CD4-positive, alpha-beta T cell (primary cell): ENCODE data around the gene STARD5. TPM values are rescaled to one million over a fixed set of nuclear protein-coding genes. Genes with fewer than 3 reads are reported as not detected.

ENCODE experiments used
- ATAC-seq: fragments of 200-7000 bp; cut with Tn5 transposase; one replicate; pipeline ENCODE4 v1.10.0; 2022; ENCODE audit warnings: mild to moderate bottlenecking; ENCODE audit not compliant: poor library complexity
- CTCF ChIA-PET: fragments of 350-600 bp; sonication (Branson Sonifier 250); formaldehyde crosslinking; loops from one replicate; lab custom pipeline; 2021; ENCODE audit warnings: antibody characterized with exemption, inconsistent platforms; lab: Charles Lee
- POLR2A ChIA-PET: fragments of 350-600 bp; sonication (Branson Sonifier 250); formaldehyde crosslinking; loops from one replicate; lab custom pipeline; 2021; ENCODE audit warnings: antibody characterized with exemption, inconsistent platforms; lab: Charles Lee
- DNase-seq, 14 experiments: peaks; one replicate each; pipeline ENCODE4 v3.0.0-alpha.2; 2013 to 2020; ENCODE audit warnings: mixed read lengths in 2 of 14
- H3K27ac ChIP-seq, 2 donors: one replicate each; pipeline versions ENCODE4 v1.5.1 to v1.7.0; 2013; ENCODE audit warnings: low read length in 2 of 2, low read depth in 1 of 2, mild to moderate bottlenecking in 1 of 2
- H3K27me3 ChIP-seq, 2 experiments: 1 replicate in 1 of 2; 2 replicates in 1 of 2; pipeline versions ENCODE4 v1.6.1 to v1.7.0; 2013; ENCODE audit warnings: low read length in 2 of 2, control low read depth in 1 of 2, mild to moderate bottlenecking in 1 of 2, moderate library complexity in 1 of 2; ENCODE audit not compliant: insufficient read depth in 2 of 2, control insufficient read depth in 1 of 2
- H3K36me3 ChIP-seq: one replicate; pipeline ENCODE4 v1.6.1; 2013; ENCODE audit warnings: low read length, control low read depth; ENCODE audit not compliant: insufficient read depth
- H3K4me1 ChIP-seq: one replicate; pipeline ENCODE4 v1.6.1; 2013; ENCODE audit warnings: low read length, control low read depth; ENCODE audit not compliant: insufficient read depth
- H3K4me3 ChIP-seq: one replicate; pipeline ENCODE4 v1.5.1; 2013; ENCODE audit warnings: mild to moderate bottlenecking, low read length, moderate library complexity
- H3K9me3 ChIP-seq, 2 experiments: 1 replicate in 1 of 2; 2 replicates in 1 of 2; pipeline versions ENCODE4 v1.6.1 to v1.7.0; 2013; ENCODE audit warnings: low read length in 2 of 2, mild to moderate bottlenecking in 2 of 2, control low read depth in 1 of 2, moderate library complexity in 1 of 2; ENCODE audit not compliant: control insufficient read depth in 1 of 2, insufficient read depth in 1 of 2
- H3K27ac Mint-ChIP-seq: one replicate; pipeline ENCODE4 v1.8.0; 2020; ENCODE audit warnings: mixed read lengths
- H3K27me3 Mint-ChIP-seq: one replicate; pipeline ENCODE4 v1.8.0; 2021; ENCODE audit warnings: mixed read lengths
- H3K36me3 Mint-ChIP-seq: one replicate; pipeline ENCODE4 v1.8.0; 2021; ENCODE audit warnings: low read depth, mixed read lengths
- H3K4me1 Mint-ChIP-seq: one replicate; pipeline ENCODE4 v1.8.0; 2021; ENCODE audit warnings: low read depth, mixed read lengths
- H3K4me3 Mint-ChIP-seq: one replicate; pipeline ENCODE4 v1.8.0; 2020; ENCODE audit warnings: mild to moderate bottlenecking, mixed read lengths
- H3K9me3 Mint-ChIP-seq: one replicate; pipeline ENCODE4 v1.8.0; 2020; ENCODE audit warnings: mixed read lengths
- CTCF ChIP-seq: fragments of 200-600 bp; IDR thresholded peaks from one replicate; pipeline ENCODE4 v1.8.0; 2022; ENCODE audit warnings: antibody characterized with exemption, mild to moderate bottlenecking
- intact Hi-C, 2 experiments: fragments of 100-400 bp; cut with DNase I in 1 of 2; cut with micrococcal nuclease in 1 of 2; formaldehyde crosslinking; loops; one replicate each; pipeline versions ENCODE4 v1.15.1 to v1.9.0; 2023 to 2025; cut with DNase I, micrococcal nuclease
- total RNA-seq, 174 experiments: library from RNA in 2 of 174; stranded (reverse) in 2 of 174; gene quantifications; one replicate each; pipeline ENCODE4 v1.2.3 and lab custom pipeline; 2021 to 2026

The STARD5 gene
- total RNA-seq, 2 experiments from 2014 or later: 9.7 to 9.8 TPM

GRCh38 chr15:81343371-81343770 lies 19.4 kb upstream of the STARD5 start:
- Mint-ChIP-seq H3K27ac (no peak overlapping the region), H3K36me3 (no peaks in the 10 kb centered on the region), H3K9me3 (no peaks in the 10 kb centered on the region), H3K4me3 (no peak overlapping the region), H3K4me1 (no peaks in the 10 kb centered on the region), H3K27me3 (no peaks in the 10 kb centered on the region)
- Histone ChIP-seq H3K4me3 (no peak overlapping the region), H3K36me3 (no peaks in the 10 kb centered on the region), H3K27me3 (no peaks in the 10 kb centered on the region), H3K27ac (no peak overlapping the region), H3K4me1 (no peaks in the 10 kb centered on the region), H3K9me3 (no peaks in the 10 kb centered on the region)
- intact Hi-C loops: no loop called here
- ChIA-PET POLR2A (interaction anchor here (0.6 kb wide), 1 partner anchor 207 kb away, joined by 3 read pairs; no protein-coding TSS in a partner anchor), CTCF (interaction anchor here (1.1 kb wide), 1 partner anchor 23 kb away, joined by 3 read pairs; no protein-coding TSS in a partner anchor)
- TF ChIP-seq CTCF: no peak
- DNase-seq (no peak), ATAC-seq (no peak)

- ChIA-PET CTCF (interaction anchor here (2.1 kb wide), 1 partner anchor 75 kb away, joined by 7 read pairs; no protein-coding TSS in a partner anchor), POLR2A (no interaction called here)
- Histone ChIP-seq H3K4me3 (no peak overlapping the region), H3K27me3 (no peaks in the 10 kb centered on the region), H3K27ac (no peak overlapping the region), H3K9me3 (no peaks in the 10 kb centered on the region), H3K4me1 (no peaks in the 10 kb centered on the region), H3K36me3 (no peaks in the 10 kb centered on the region)
- H3K36me3 Mint-ChIP-seq: no peaks in the 10 kb centered on the region
- DNase-seq (no peak), ATAC-seq (no peak)
- H3K27ac Mint-ChIP-seq: no peak overlapping the region
- intact Hi-C loops: no loop called here
- no peak for TF ChIP-seq CTCF
- no peak overlapping the region for H3K4me3 Mint-ChIP-seq
- H3K9me3 Mint-ChIP-seq: no peaks in the 10 kb centered on the region
- peaks cover 6% of the 10 kb centered on the region for H3K4me1 Mint-ChIP-seq
- H3K27me3 Mint-ChIP-seq: no peaks in the 10 kb centered on the region
These were observed 17.4 kb upstream of the STARD5 start for GRCh38 chr15:81341351-81341750.

GRCh38 chr15:81339851-81340250 lies 15.9 kb upstream of the STARD5 start:
- Histone ChIP-seq H3K4me1 (no peaks in the 10 kb centered on the region), H3K9me3 (no peaks in the 10 kb centered on the region), H3K36me3 (no peaks in the 10 kb centered on the region), H3K27ac (no peak overlapping the region), H3K4me3 (no peak overlapping the region), H3K27me3 (no peaks in the 10 kb centered on the region)
- CTCF ChIA-PET: interaction anchor here (1.0 kb wide), 1 partner anchor 60 kb away, joined by 3 read pairs; no protein-coding TSS in a partner anchor
- POLR2A ChIA-PET: no interaction called here
- no peak for DNase-seq
- no peak overlapping the region for H3K27ac Mint-ChIP-seq
- intact Hi-C loops: loop anchor here in 1 of 2 experiments (5.0 kb wide), 1 partner anchor 183 kb away; no protein-coding TSS in a partner anchor
- no peak for TF ChIP-seq CTCF
- H3K27me3 Mint-ChIP-seq: no peaks in the 10 kb centered on the region
- no peak overlapping the region for H3K4me3 Mint-ChIP-seq
- peaks cover 6% of the 10 kb centered on the region for H3K4me1 Mint-ChIP-seq
- ATAC-seq: no peak
- no peaks in the 10 kb centered on the region for H3K36me3 Mint-ChIP-seq
- no peaks in the 10 kb centered on the region for H3K9me3 Mint-ChIP-seq
